T-helper 17 cell (primary cell): ENCODE data around the gene CDC42EP2. TPM values are rescaled to one million over a fixed set of nuclear protein-coding genes. Genes with fewer than 3 reads are reported as not detected.
"Not testable (repeated sequence)": the region's sequence is repeated elsewhere in the genome, so short reads cannot be mapped to it uniquely, and the experiment has no call there.

Experiments used
- ATAC-seq: fragments of 150-1000 bp; cut with Tn5 transposase; 2 replicates; pipeline ENCODE4 v1.10.0; 2021; ENCODE audit warnings: mild to moderate bottlenecking, moderate library complexity
- DNase-seq, 3 donors: peaks; one replicate each; pipeline versions ENCODE4 v3.0.0 to v3.0.0-alpha.2; 2020 to 2021
- H3K9me3 ChIP-seq: one replicate; pipeline ENCODE4 v1.7.0; 2013; ENCODE audit warnings: low read length, mild to moderate bottlenecking; ENCODE audit not compliant: control insufficient read depth, poor library complexity, severe bottlenecking
- H3K27ac Mint-ChIP-seq: one replicate; pipeline ENCODE4 v1.8.0; 2022; ENCODE audit warnings: mild to moderate bottlenecking, moderate library complexity, mixed read lengths
- H3K27me3 Mint-ChIP-seq: one replicate; pipeline ENCODE4 v1.8.0; 2022; ENCODE audit warnings: mixed read lengths
- H3K36me3 Mint-ChIP-seq: one replicate; pipeline ENCODE4 v1.8.0; 2022; ENCODE audit warnings: low read depth, mixed read lengths
- H3K4me1 Mint-ChIP-seq: one replicate; pipeline ENCODE4 v1.8.0; 2022; ENCODE audit warnings: mild to moderate bottlenecking, mixed read lengths
- H3K4me3 Mint-ChIP-seq: one replicate; pipeline ENCODE4 v1.8.0; 2022; ENCODE audit warnings: mild to moderate bottlenecking, moderate library complexity, mixed read lengths
- total RNA-seq, 4 donors: library from RNA in 2 of 4; stranded (reverse) in 2 of 4; gene quantifications; one replicate each; pipeline ENCODE4 v1.2.3 and lab custom pipeline; 2022 to 2026

CDC42EP2 gene
- total RNA-seq, 2 donors from 2014 or later, result 0.55 TPM; not detected in 1

DNA sequence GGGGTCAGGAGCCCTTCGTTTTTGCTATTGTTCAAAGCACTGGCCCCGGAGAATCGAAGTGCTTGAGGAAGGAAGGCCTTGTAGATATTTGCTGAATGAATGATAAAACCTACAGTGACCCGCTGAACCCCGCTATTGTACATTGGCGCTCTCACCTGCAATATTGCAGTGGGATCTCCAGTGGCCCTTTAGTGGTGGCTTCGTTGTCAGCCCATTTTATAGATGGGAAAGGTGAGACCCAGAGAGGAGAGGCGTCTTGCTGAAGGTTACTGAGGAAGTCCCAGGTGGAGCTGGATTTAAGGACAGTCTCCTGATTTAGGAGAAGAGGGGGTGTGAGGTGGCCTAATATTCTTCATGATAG, 1.2 kb downstream of the CDC42EP2 start:
- no peaks in the 10 kb centered on the region for H3K27me3 Mint-ChIP-seq
- no peak for ATAC-seq
- H3K36me3 Mint-ChIP-seq, result no peaks in the 10 kb centered on the region
- H3K4me3 Mint-ChIP-seq, result peak overlapping the region; percentile 86
- no peak for DNase-seq
- H3K4me1 Mint-ChIP-seq, result peaks cover 11% of the 10 kb centered on the region
- H3K27ac Mint-ChIP-seq, result no peak overlapping the region
- H3K9me3 ChIP-seq, result no peaks in the 10 kb centered on the region

- no peaks in the 10 kb centered on the region for H3K9me3 ChIP-seq
- H3K27ac Mint-ChIP-seq, result no peak overlapping the region
- ATAC-seq (no peak), DNase-seq (no peak)
- H3K27me3 Mint-ChIP-seq, result no peaks in the 10 kb centered on the region
- H3K36me3 Mint-ChIP-seq, result no peaks in the 10 kb centered on the region
- peak overlapping the region; percentile 86 for H3K4me3 Mint-ChIP-seq
- peaks cover 11% of the 10 kb centered on the region for H3K4me1 Mint-ChIP-seq
Measured at GRCh38 chr11:65316227-65317024, 1.8 kb downstream of the CDC42EP2 start.

GRCh38 chr11:65317025-65317786, 2.5 kb downstream of the CDC42EP2 start:
- H3K27ac Mint-ChIP-seq, result no peak overlapping the region
- no peaks in the 10 kb centered on the region for H3K36me3 Mint-ChIP-seq
- peaks cover 3% of the 10 kb centered on the region for H3K27me3 Mint-ChIP-seq
- peaks cover 11% of the 10 kb centered on the region for H3K4me1 Mint-ChIP-seq
- H3K4me3 Mint-ChIP-seq, result no peak overlapping the region
- ATAC-seq, result no peak
- no peak for DNase-seq
- H3K9me3 ChIP-seq, result no peaks in the 10 kb centered on the region

DNA sequence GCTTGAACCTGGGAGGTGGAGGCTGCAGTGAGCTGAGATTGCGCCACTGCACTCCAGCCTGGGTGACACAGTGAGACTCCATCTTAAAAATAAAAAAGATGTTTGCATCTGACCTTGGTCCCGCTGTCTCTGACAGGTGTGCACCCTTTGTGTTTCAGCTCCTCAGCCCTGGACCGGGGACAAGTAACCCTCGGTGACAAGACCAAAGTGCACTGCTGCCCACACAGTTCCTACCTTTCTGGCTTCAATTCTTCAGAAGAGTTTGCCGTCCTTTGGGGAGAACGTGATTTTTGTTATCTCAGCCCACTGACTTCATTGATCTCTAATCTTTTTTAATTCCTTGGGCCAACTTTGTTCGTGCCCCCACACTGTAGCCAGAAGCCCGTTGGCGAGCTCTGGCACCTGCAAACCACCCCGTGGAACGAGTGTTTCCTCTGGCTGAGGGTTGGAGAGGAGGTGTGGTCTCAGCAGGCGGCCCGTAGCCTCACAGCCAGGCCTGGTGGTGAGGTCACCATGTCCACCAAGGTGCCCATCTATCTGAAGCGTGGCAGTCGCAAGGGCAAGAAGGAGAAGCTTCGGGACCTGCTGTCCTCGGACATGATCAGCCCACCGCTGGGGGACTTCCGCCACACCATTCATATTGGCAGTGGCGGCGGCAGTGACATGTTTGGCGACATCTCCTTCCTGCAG, 5.9 kb downstream of the CDC42EP2 start:
- Mint-ChIP-seq H3K4me3 (no peak overlapping the region), H3K36me3 (no peaks in the 10 kb centered on the region)

GRCh38 chr11:65321076-65321475, 6.4 kb downstream of the CDC42EP2 start:
- ATAC-seq (no peak), DNase-seq (no peak)
- no peak overlapping the region for H3K4me3 Mint-ChIP-seq
- H3K9me3 ChIP-seq, result no peaks in the 10 kb centered on the region
- H3K4me1 Mint-ChIP-seq, result no peaks in the 10 kb centered on the region
- H3K27me3 Mint-ChIP-seq, result peaks cover 13% of the 10 kb centered on the region
- no peak overlapping the region for H3K27ac Mint-ChIP-seq
- no peaks in the 10 kb centered on the region for H3K36me3 Mint-ChIP-seq

More for the DNA sequence above, 5.9 kb downstream of the CDC42EP2 start:
- DNase-seq (no peak), ATAC-seq (no peak)
- H3K27ac Mint-ChIP-seq, result no peak overlapping the region
- H3K4me1 Mint-ChIP-seq, result peaks cover 4% of the 10 kb centered on the region
- peaks cover 13% of the 10 kb centered on the region for H3K27me3 Mint-ChIP-seq
- no peaks in the 10 kb centered on the region for H3K9me3 ChIP-seq

GRCh38 chr11:65321828-65322485, 7.3 kb downstream of the CDC42EP2 start:
- DNase-seq (no peak), ATAC-seq (no peak)
- Mint-ChIP-seq H3K4me1 (no peaks in the 10 kb centered on the region), H3K4me3 (no peak overlapping the region), H3K36me3 (no peaks in the 10 kb centered on the region), H3K27ac (no peak overlapping the region), H3K27me3 (peaks cover 13% of the 10 kb centered on the region)
- H3K9me3 ChIP-seq, result no peaks in the 10 kb centered on the region

- DNase-seq (no peak), ATAC-seq (no peak)
- Mint-ChIP-seq H3K27ac (no peak overlapping the region), H3K4me3 (peak overlapping the region; percentile 49), H3K27me3 (peaks cover 13% of the 10 kb centered on the region), H3K4me1 (no peaks in the 10 kb centered on the region), H3K36me3 (no peaks in the 10 kb centered on the region)
- no peaks in the 10 kb centered on the region for H3K9me3 ChIP-seq
Measured at GRCh38 chr11:65323813-65324212, 9.1 kb downstream of the CDC42EP2 start.

- peaks cover 4% of the 10 kb centered on the region for H3K4me1 Mint-ChIP-seq
- H3K4me3 Mint-ChIP-seq, result no peak overlapping the region
- no peaks in the 10 kb centered on the region for H3K36me3 Mint-ChIP-seq
- no peak for ATAC-seq
- DNase-seq, result no peak
- H3K27ac Mint-ChIP-seq, result no peak overlapping the region
- no peaks in the 10 kb centered on the region for H3K9me3 ChIP-seq
- peaks cover 13% of the 10 kb centered on the region for H3K27me3 Mint-ChIP-seq
Measured at GRCh38 chr11:65325435-65325834, 10.8 kb downstream of the CDC42EP2 start.

GRCh38 chr11:65327021-65327420, 12.4 kb downstream of the CDC42EP2 start:
- H3K4me3 Mint-ChIP-seq, result no peak overlapping the region
- no peaks in the 10 kb centered on the region for H3K9me3 ChIP-seq
- no peak overlapping the region for H3K27ac Mint-ChIP-seq
- H3K4me1 Mint-ChIP-seq, result peaks cover 4% of the 10 kb centered on the region
- peaks cover 12% of the 10 kb centered on the region for H3K27me3 Mint-ChIP-seq
- ATAC-seq (no peak), DNase-seq (no peak)
- no peaks in the 10 kb centered on the region for H3K36me3 Mint-ChIP-seq

- Mint-ChIP-seq H3K27ac (peak overlapping the region; percentile 37), H3K4me1 (peaks cover 9% of the 10 kb centered on the region), H3K4me3 (no peak overlapping the region), H3K27me3 (no peaks in the 10 kb centered on the region), H3K36me3 (peaks cover 2% of the 10 kb centered on the region)
- DNase-seq (no peak), ATAC-seq (no peak)
- no peaks in the 10 kb centered on the region for H3K9me3 ChIP-seq
Measured at GRCh38 chr11:65329478-65329877, 14.8 kb downstream of the CDC42EP2 start.

DNA sequence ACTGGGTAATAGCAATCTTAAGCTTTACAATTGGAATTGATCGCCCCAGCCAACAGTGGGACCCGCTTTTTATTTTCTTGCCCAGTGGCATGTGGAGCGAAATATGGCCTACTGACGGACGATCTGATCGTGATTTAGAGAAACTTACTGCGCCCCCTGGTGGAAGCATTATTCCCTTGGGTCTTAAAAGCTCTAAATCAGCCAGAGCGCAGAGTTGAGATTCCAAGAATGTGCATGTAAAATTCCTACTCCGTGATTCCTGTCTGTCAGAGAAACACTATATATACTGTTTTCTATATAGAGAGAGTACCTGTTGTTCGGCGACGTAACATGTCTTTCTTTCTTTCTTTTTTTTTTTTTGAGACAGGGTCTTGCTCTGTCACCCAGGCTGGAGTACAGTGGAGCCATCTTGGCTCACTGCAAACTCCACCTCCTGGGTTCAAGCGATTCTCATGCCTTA, 15.3 kb downstream of the CDC42EP2 start:
- peaks cover 14% of the 10 kb centered on the region for H3K4me1 Mint-ChIP-seq
- peak overlapping the region; percentile 37 for H3K27ac Mint-ChIP-seq
- no peaks in the 10 kb centered on the region for H3K9me3 ChIP-seq
- H3K27me3 Mint-ChIP-seq, result no peaks in the 10 kb centered on the region
- ATAC-seq, result peak; percentile 28
- H3K4me3 Mint-ChIP-seq, result no peak overlapping the region
- peaks cover 4% of the 10 kb centered on the region for H3K36me3 Mint-ChIP-seq
- DNase-seq, result peak; percentile 55 to 73 (median 63)

- H3K4me1 Mint-ChIP-seq, result peaks cover 20% of the 10 kb centered on the region
- no peak overlapping the region for H3K27ac Mint-ChIP-seq
- H3K36me3 Mint-ChIP-seq, result peaks cover 4% of the 10 kb centered on the region
- no peak for ATAC-seq
- no peak for DNase-seq
- no peaks in the 10 kb centered on the region for H3K27me3 Mint-ChIP-seq
- H3K9me3 ChIP-seq, result no peaks in the 10 kb centered on the region
- no peak overlapping the region for H3K4me3 Mint-ChIP-seq
Measured at GRCh38 chr11:65330544-65330943, 15.9 kb downstream of the CDC42EP2 start.

DNA sequence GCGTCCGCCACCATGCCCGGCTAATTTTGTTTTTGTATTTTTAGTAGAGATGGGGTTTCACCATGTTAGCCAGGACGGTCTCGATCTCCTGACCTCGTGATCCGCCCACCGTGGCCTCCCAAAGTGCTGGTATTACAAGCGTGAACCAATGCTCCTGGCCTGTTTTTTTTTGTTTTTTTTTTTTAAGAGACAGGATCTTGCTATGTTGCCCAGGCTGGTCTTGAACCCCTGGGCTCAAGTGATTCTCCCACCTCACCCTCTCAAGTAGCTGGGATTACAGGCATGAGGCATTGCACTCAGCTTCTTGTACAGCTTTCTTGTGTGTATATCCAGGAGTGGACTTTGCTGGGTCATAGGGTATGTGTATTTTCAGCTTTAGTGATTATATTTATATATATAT, 17.9 kb downstream of the CDC42EP2 start:
- H3K4me3 Mint-ChIP-seq, DNase-seq, H3K27ac Mint-ChIP-seq, H3K27me3 Mint-ChIP-seq, H3K36me3 Mint-ChIP-seq, ATAC-seq, H3K9me3 ChIP-seq: not testable (repeated sequence)
- peaks cover 22% of the 10 kb centered on the region for H3K4me1 Mint-ChIP-seq
